OCI-LY7 (cell line): ENCODE results near the gene HLF. TPM values are rescaled to one million over a fixed set of nuclear protein-coding genes. Genes with fewer than 3 reads are reported as not detected.

Source experiments
- BruUV-seq: library from RNA; stranded (reverse); fragments of 400-500 nt; replicated peaks from 2 replicates; lab custom pipeline; 2021; lab: Mats Ljungman, UMichigan
- CTCF ChIA-PET: fragments of 300-600 bp; sonication (Branson Sonifier 250); formaldehyde crosslinking; loops from one replicate; lab custom pipeline; 2022; ENCODE audit warnings: antibody characterized with exemption; ENCODE audit not compliant: unreplicated experiment; lab: Charles Lee
- POLR2A ChIA-PET: fragments of 300-600 bp; sonication (Branson Sonifier 250); formaldehyde crosslinking; loops from one replicate; lab custom pipeline; 2022; ENCODE audit warnings: antibody characterized with exemption; lab: Charles Lee
- DNase-seq: peaks from one replicate; pipeline ENCODE4 v3.0.0-alpha.2; 2015; ENCODE audit warnings: low spot score
- H2AFZ ChIP-seq: fragments of 200-600 bp; sonication (generic), shearing (Covaris generic); 2 replicates; pipeline ENCODE4 v1.6.1; 2014; ENCODE audit warnings: mild to moderate bottlenecking, antibody characterized with exemption, low read length, moderate library complexity
- H3K27ac ChIP-seq: fragments of 200-600 bp; sonication (generic); 2 replicates; pipeline ENCODE4 v1.5.1; 2014; ENCODE audit warnings: mixed run types, low read depth, mild to moderate bottlenecking, moderate library complexity, low read length, inconsistent platforms; ENCODE audit not compliant: poor library complexity, severe bottlenecking
- H3K36me3 ChIP-seq: fragments of 200-600 bp; sonication (generic); 2 replicates; pipeline ENCODE4 v1.6.1; 2014; ENCODE audit warnings: mild to moderate bottlenecking, antibody characterized with exemption, low read length, moderate library complexity, mixed read lengths; ENCODE audit not compliant: insufficient read depth
- H3K4me1 ChIP-seq: fragments of 200-600 bp; sonication (generic); 2 replicates; pipeline ENCODE4 v1.5.1; 2014; ENCODE audit warnings: mild to moderate bottlenecking, low read length; ENCODE audit not compliant: insufficient read depth, poor library complexity, severe bottlenecking
- H3K4me2 ChIP-seq: fragments of 200-600 bp; sonication (generic); 2 replicates; pipeline ENCODE4 v1.6.1; 2014; ENCODE audit warnings: mild to moderate bottlenecking, low read length
- H3K4me3 ChIP-seq: fragments of 200-600 bp; sonication (generic); 2 replicates; pipeline ENCODE4 v1.5.1; 2014; ENCODE audit warnings: mild to moderate bottlenecking, low read depth, low read length; ENCODE audit not compliant: poor library complexity, severe bottlenecking
- H3K79me2 ChIP-seq: fragments of 200-600 bp; sonication (generic); 2 replicates; pipeline ENCODE4 v1.6.1; 2016; ENCODE audit warnings: low read depth, mild to moderate bottlenecking, low read length, moderate library complexity, mixed read lengths; ENCODE audit not compliant: insufficient read depth
- H3K9me2 ChIP-seq: fragments of 200-600 bp; sonication (generic); 2 replicates; pipeline ENCODE4 v1.6.1; 2016; ENCODE audit warnings: mild to moderate bottlenecking, low read length, mixed read lengths; ENCODE audit not compliant: insufficient read depth
- H3K9me3 ChIP-seq: fragments of 200-600 bp; sonication (generic); 2 replicates; pipeline ENCODE4 v1.6.1; 2014; ENCODE audit warnings: mild to moderate bottlenecking, mixed run types, low read length, mixed read lengths
- H4K20me1 ChIP-seq: fragments of 200-600 bp; sonication (generic); 2 replicates; pipeline ENCODE4 v1.6.1; 2014; ENCODE audit warnings: mild to moderate bottlenecking, antibody characterized with exemption, low read length, moderate library complexity, mixed read lengths; ENCODE audit not compliant: insufficient read depth
- CTCF ChIP-seq: fragments of 200-600 bp; sonication (generic); conservative IDR thresholded peaks from 2 replicates; pipeline ENCODE4 v1.5.1; 2014; ENCODE audit warnings: mild to moderate bottlenecking, antibody characterized with exemption, low read length, moderate library complexity, mixed read lengths
- EZH2phosphoT487 ChIP-seq: fragments of 200-600 bp; sonication (generic); IDR thresholded peaks from 2 replicates; pipeline ENCODE4 v1.6.1; 2018; ENCODE audit warnings: low read depth, borderline replicate concordance, mild to moderate bottlenecking, mixed run types, antibody characterized with exemption, low read length, moderate library complexity, mixed read lengths
- intact Hi-C: fragments of 100-400 bp; cut with micrococcal nuclease; formaldehyde crosslinking; loops from one replicate; pipeline ENCODE4 v1.10.0; 2022; ENCODE audit not compliant: unreplicated experiment
- total RNA-seq, 2 experiments: library from RNA; depleted of rRNA in 1 of 2; stranded (reverse); fragments of >200 nt in 1 of 2; shearing (Covaris generic) in 1 of 2; gene quantifications; 2 replicates each; pipeline ENCODE4 v1.2.3, GENCODE V29; 2014 to 2022

The HLF gene
- total RNA-seq, 2 experiments from 2014 or later: 0.13 TPM; not detected in 1

GRCh38 chr17:55299890-55300289 is 35.1 kb downstream of the HLF start:
- H3K27ac ChIP-seq: no peak overlapping the region
- H2AFZ ChIP-seq: no peak overlapping the region
- no peak overlapping the region for H3K4me2 ChIP-seq
- no peaks in the 10 kb centered on the region for H3K9me3 ChIP-seq
- ChIA-PET POLR2A (interaction anchor here (0.7 kb wide), 1 partner anchor 263 kb away, joined by 3 read pairs; no protein-coding TSS in a partner anchor), CTCF (no interaction called here)
- no peaks in the 10 kb centered on the region for H3K36me3 ChIP-seq
- DNase-seq: no peak
- TF ChIP-seq EZH2phosphoT487 (no peak), CTCF (no peak)
- H4K20me1 ChIP-seq: no peaks in the 10 kb centered on the region
- BruUV-seq: no TSS peak
- intact Hi-C loops: loop anchor here (5.0 kb wide), 2 partner anchors 212 to 293 kb away; partner anchors contain the start of gene SMIM36
- H3K9me2 ChIP-seq: no peaks in the 10 kb centered on the region
- no peaks in the 10 kb centered on the region for H3K79me2 ChIP-seq
- no peak overlapping the region for H3K4me3 ChIP-seq
- peaks cover 4% of the 10 kb centered on the region for H3K4me1 ChIP-seq

- H3K9me2 ChIP-seq: no peaks in the 10 kb centered on the region
- H4K20me1 ChIP-seq: no peaks in the 10 kb centered on the region
- H3K9me3 ChIP-seq: no peaks in the 10 kb centered on the region
- H3K79me2 ChIP-seq: no peaks in the 10 kb centered on the region
- no peaks in the 10 kb centered on the region for H3K4me1 ChIP-seq
- no peak overlapping the region for H3K27ac ChIP-seq
- no peaks in the 10 kb centered on the region for H3K36me3 ChIP-seq
- no peak overlapping the region for H2AFZ ChIP-seq
- TF ChIP-seq CTCF (no peak), EZH2phosphoT487 (no peak)
- intact Hi-C loops: no loop called here
- H3K4me2 ChIP-seq: no peak overlapping the region
- ChIA-PET CTCF (no interaction called here), POLR2A (interaction anchor here (0.7 kb wide), 1 partner anchor 262 kb away, joined by 3 read pairs; no protein-coding TSS in a partner anchor)
- no TSS peak for BruUV-seq
- no peak overlapping the region for H3K4me3 ChIP-seq
- no peak for DNase-seq
Observed at GRCh38 chr17:55300479-55301290, 35.9 kb downstream of the HLF start.
